ENCODE results near the gene TRIM77. TPM values are rescaled to one million over a fixed set of nuclear protein-coding genes. Genes with fewer than 3 reads are reported as not detected.
"Not testable (repeated sequence)": the region's sequence is repeated elsewhere in the genome, so short reads cannot be mapped to it uniquely, and the experiment has no call there.

The TRIM77 gene
- total and polyA plus RNA-seq, 7 donors = not detected

GRCh38 chr11:89724866-89725498 lies 14.9 kb downstream of the TRIM77 start:
- H3K36me3 ChIP-seq (ENCODE audit: insufficient read depth in 1 of 2, low read depth in 1 of 2); H3K4me3 ChIP-seq; DNase-seq; intact Hi-C loops (cut with DNase I); H3K27me3 ChIP-seq (ENCODE audit: insufficient read depth in 3 of 3, low read length in 2 of 3); ATAC-seq; H3K4me1 ChIP-seq; H3K27ac ChIP-seq; H3K9me3 ChIP-seq: not testable (repeated sequence)
- 39 to 46% (median 39%) methylated on average over 2 of the region's 2 CpGs for WGBS, 3 donors

DNA sequence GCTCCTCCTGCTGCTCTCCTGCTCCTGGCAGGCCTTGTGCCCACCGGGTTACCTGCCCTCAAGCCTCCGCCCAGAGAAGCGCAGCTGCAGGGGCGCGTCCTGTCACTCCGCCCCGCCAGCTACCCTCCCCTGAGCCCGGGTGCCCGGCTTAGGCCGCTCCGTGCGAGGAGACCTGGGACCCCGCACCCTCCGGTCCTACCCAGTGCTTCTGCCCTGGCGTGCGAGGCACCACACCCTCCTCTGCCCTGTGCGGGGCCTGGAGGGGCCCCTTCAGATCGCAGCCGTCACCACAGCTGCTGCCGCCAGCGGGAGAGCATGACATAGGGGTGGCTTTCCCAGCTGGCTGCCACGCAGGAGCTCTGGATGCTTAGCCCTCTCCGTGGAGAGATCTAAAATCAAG lies 20.1 kb downstream of the TRIM77 start:
- H3K4me1 ChIP-seq; H3K27me3 ChIP-seq (ENCODE audit: insufficient read depth in 3 of 3, low read length in 2 of 3); intact Hi-C loops (cut with DNase I); H3K27ac ChIP-seq; H3K9me3 ChIP-seq; H3K36me3 ChIP-seq (ENCODE audit: insufficient read depth in 1 of 2, low read depth in 1 of 2); DNase-seq; ATAC-seq; H3K4me3 ChIP-seq: not testable (repeated sequence)
- 83 to 86% (median 85%) methylated on average over 18 to 23 of the region's 23 CpGs for WGBS, 3 donors

- TF ChIP-seq, protein P1, sequence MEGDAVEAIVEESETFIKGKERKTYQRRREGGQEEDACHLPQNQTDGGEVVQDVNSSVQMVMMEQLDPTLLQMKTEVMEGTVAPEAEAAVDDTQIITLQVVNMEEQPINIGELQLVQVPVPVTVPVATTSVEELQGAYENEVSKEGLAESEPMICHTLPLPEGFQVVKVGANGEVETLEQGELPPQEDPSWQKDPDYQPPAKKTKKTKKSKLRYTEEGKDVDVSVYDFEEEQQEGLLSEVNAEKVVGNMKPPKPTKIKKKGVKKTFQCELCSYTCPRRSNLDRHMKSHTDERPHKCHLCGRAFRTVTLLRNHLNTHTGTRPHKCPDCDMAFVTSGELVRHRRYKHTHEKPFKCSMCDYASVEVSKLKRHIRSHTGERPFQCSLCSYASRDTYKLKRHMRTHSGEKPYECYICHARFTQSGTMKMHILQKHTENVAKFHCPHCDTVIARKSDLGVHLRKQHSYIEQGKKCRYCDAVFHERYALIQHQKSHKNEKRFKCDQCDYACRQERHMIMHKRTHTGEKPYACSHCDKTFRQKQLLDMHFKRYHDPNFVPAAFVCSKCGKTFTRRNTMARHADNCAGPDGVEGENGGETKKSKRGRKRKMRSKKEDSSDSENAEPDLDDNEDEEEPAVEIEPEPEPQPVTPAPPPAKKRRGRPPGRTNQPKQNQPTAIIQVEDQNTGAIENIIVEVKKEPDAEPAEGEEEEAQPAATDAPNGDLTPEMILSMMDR (IDR thresholded peaks at IDR 0.05) = no peak
- WGBS, 3 donors = 27 to 43% (median 31%) methylated on average over 1 of the region's 1 CpG
- intact Hi-C loops (cut with DNase I) = no loop called here
- ATAC-seq (no peak), DNase-seq (no peak)
- Histone ChIP-seq H3K36me3 (ENCODE audit: insufficient read depth in 1 of 2, low read depth in 1 of 2) (no peaks in the 10 kb centered on the region), H3K27me3 (ENCODE audit: insufficient read depth in 3 of 3, low read length in 2 of 3) (no peaks in the 10 kb centered on the region), H3K27ac (no peak overlapping the region), H3K9me3 (no peaks in the 10 kb centered on the region), H3K4me1 (no peaks in the 10 kb centered on the region), H3K4me3 (no peak overlapping the region)
These were observed 26.5 kb downstream of the TRIM77 start for GRCh38 chr11:89736566-89736965.

- Histone ChIP-seq H3K4me1 (no peaks in the 10 kb centered on the region), H3K27me3 (ENCODE audit: insufficient read depth in 3 of 3, low read length in 2 of 3) (no peaks in the 10 kb centered on the region), H3K4me3 (no peak overlapping the region), H3K36me3 (ENCODE audit: insufficient read depth in 1 of 2, low read depth in 1 of 2) (no peaks in the 10 kb centered on the region), H3K27ac (no peak overlapping the region), H3K9me3 (no peaks in the 10 kb centered on the region)
- 85 to 91% (median 90%) methylated on average over 3 of the region's 3 CpGs for WGBS, 3 donors
- ATAC-seq = no peak
- intact Hi-C loops (cut with DNase I) = no loop called here
- TF ChIP-seq, protein P1 (IDR thresholded peaks at IDR 0.05) = no peak
- DNase-seq = no peak
These were observed 27.0 kb downstream of the TRIM77 start for GRCh38 chr11:89737116-89737515.

DNA sequence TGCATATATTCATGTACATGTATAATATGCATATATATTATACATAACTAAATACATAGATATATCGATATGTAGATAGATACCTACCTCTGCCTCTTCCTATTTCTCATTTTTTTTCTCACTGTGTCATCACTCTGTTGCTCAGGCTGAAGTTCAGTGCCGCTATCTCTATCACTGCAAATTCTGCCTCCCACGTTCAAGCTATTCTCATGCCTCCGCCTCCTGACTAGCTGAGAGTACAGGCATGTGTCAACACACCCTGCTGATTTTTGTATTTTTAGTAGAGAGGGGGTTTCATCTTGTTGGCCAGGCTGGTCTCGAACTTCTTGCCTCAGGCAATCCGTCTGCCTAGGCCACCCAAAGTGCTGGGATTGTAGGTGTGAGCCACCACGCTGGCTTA lies 31.3 kb downstream of the TRIM77 start:
- 86 to 90% (median 88%) methylated on average over 7 of the region's 7 CpGs for WGBS, 3 donors
- H3K4me1 ChIP-seq; H3K27ac ChIP-seq; DNase-seq; intact Hi-C loops (cut with DNase I); H3K27me3 ChIP-seq (ENCODE audit: insufficient read depth in 3 of 3, low read length in 2 of 3); ATAC-seq; H3K9me3 ChIP-seq; H3K36me3 ChIP-seq (ENCODE audit: insufficient read depth in 1 of 2, low read depth in 1 of 2); H3K4me3 ChIP-seq: not testable (repeated sequence)

- DNase-seq; H3K27ac ChIP-seq; H3K36me3 ChIP-seq (ENCODE audit: insufficient read depth in 1 of 2, low read depth in 1 of 2); H3K4me1 ChIP-seq; H3K27me3 ChIP-seq (ENCODE audit: insufficient read depth in 3 of 3, low read length in 2 of 3); ATAC-seq; H3K9me3 ChIP-seq; intact Hi-C loops (cut with DNase I); H3K4me3 ChIP-seq: not testable (repeated sequence)
- 94 to 96% (median 95%) methylated on average over 22 to 28 of the region's 28 CpGs for WGBS, 3 donors
These were observed 34.1 kb downstream of the TRIM77 start for GRCh38 chr11:89744158-89744557.

DNA sequence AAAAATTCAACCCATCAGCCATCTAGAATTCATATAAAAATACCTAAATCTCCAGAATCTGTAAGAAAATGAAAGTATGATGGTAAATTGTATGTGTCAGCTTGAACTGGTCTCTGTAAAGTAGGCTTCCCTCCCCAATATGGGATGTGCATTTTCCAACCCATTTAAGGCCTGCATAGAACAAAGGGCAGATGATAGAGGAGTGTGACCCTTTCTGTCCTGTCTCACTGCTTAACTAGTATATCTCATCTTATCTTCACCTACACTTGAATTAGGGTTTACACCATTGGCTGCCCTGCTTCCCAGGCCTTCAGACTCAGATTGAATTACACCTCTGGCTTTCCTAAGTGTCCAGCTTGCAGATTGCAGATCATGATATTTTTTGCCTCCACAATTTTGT lies 40.7 kb downstream of the TRIM77 start:
- H3K4me3 ChIP-seq; DNase-seq; H3K9me3 ChIP-seq; intact Hi-C loops (cut with DNase I); H3K4me1 ChIP-seq; H3K27ac ChIP-seq; H3K27me3 ChIP-seq (ENCODE audit: insufficient read depth in 3 of 3, low read length in 2 of 3); H3K36me3 ChIP-seq (ENCODE audit: insufficient read depth in 1 of 2, low read depth in 1 of 2); ATAC-seq: not testable (repeated sequence)

Other genes starting within 250 kb of the TRIM77 start
- gene NOX4, start 218.9 kb upstream of the TRIM77 start, total RNA-seq = 1 to 10 TPM; 1.7 to 4.2 (median 2.2) TPM
- 1 to 10 TPM in 1 of 3 donors, under 1 TPM in 2; 0.46 to 1.8 (median 0.57) TPM for gene NOX4, start 218.9 kb upstream of the TRIM77 start, polyA plus RNA-seq
- gene TRIM49, start 98.3 kb downstream of the TRIM77 start, total RNA-seq = not detected
- not detected for gene TRIM49, start 98.3 kb downstream of the TRIM77 start, polyA plus RNA-seq
- not detected for gene TRIM64B, start 168.2 kb downstream of the TRIM77 start, total RNA-seq
- gene TRIM64B, start 168.2 kb downstream of the TRIM77 start, polyA plus RNA-seq = not detected
- gene TRIM49D1, start 211.9 kb downstream of the TRIM77 start, total RNA-seq = not detected
- not detected for gene TRIM49D1, start 211.9 kb downstream of the TRIM77 start, polyA plus RNA-seq
- gene TRIM49D2, start 213.8 kb downstream of the TRIM77 start, total RNA-seq = not detected
- not detected for gene TRIM49D2, start 213.8 kb downstream of the TRIM77 start, polyA plus RNA-seq

All from psoas muscle (tissue), 8 donors.